ENCODE measurements around the gene SH3PXD2B. TPM values are rescaled to one million over a fixed set of nuclear protein-coding genes. Genes with fewer than 3 reads are reported as not detected.

The SH3PXD2B gene
- total and polyA plus RNA-seq, 5 donors from 2014 or later = 0.10 TPM; not detected in 4

DNA sequence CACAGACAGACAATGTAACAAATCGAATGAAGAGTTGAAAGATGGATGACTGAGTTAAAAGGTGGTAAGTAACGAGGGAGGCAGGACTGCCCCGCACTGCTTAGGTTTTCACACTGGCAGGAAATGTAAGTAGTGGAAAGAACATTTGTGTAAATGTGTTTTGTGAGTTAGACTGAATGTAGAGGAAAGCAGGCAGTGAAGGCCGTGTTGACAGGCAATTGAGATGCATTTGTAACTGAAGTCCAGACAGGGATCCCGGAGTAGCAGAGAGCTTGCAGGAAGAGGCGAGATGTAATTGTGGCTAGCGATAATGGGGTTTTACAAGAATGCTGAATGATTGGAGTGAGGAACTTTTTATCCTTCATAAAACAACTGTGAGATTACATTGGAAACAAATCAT lies 20.0 kb upstream of the SH3PXD2B start:
- no peaks in the 10 kb centered on the region for H3K27me3 ChIP-seq (ENCODE audit: control insufficient read depth, insufficient read depth, low read length)
- no peak overlapping the region for H3K27ac ChIP-seq (ENCODE audit: insufficient read depth, low read length, poor library complexity, severe bottlenecking)
- H3K9me3 ChIP-seq (ENCODE audit: control insufficient read depth in 2 of 2, low read length in 2 of 2) = no peaks in the 10 kb centered on the region
- Mint-ChIP-seq H3K36me3 (no peaks in the 10 kb centered on the region), H3K27me3 (peaks cover 23% of the 10 kb centered on the region), H3K27ac (no peak overlapping the region), H3K9me3 (peaks cover 0 to 2% (median 0%) of the 10 kb centered on the region in 7 donors), H3K4me3 (no peak overlapping the region), H3K4me1 (no peaks in the 10 kb centered on the region)
- H3K4me3 ChIP-seq (ENCODE audit: low read depth, low read length) = no peak overlapping the region
- H3K36me3 ChIP-seq (ENCODE audit: control insufficient read depth, insufficient read depth, low read length) = no peaks in the 10 kb centered on the region
- DNase-seq (no peak), ATAC-seq (ENCODE audit: low read depth in 2 of 2) (no peak)
- H3K4me1 ChIP-seq (ENCODE audit: control insufficient read depth, insufficient read depth, low read length, poor library complexity, severe bottlenecking) = no peaks in the 10 kb centered on the region

DNA sequence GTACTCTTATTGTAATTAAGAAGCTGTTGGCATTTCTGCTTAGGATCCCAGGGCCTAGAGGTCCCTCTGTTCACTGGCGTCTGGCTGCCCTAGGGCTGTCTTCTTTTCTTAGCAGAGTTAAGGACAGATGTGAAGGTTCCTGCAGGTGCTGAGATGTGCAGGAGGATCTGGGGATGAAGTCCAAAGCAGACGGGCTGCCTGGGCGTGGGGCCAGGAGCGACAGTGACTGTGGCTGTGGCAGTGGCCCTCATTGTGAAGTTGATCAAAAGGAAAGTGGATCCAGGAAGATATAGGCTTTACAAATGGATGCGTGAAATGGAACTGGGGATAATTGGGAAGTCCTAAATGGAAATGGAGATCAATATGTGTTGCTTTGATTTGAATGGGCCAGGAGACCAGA lies 19.1 kb upstream of the SH3PXD2B start:
- Histone ChIP-seq H3K36me3 (ENCODE audit: control insufficient read depth, insufficient read depth, low read length) (no peaks in the 10 kb centered on the region), H3K27me3 (ENCODE audit: control insufficient read depth, insufficient read depth, low read length) (no peaks in the 10 kb centered on the region), H3K27ac (ENCODE audit: insufficient read depth, low read length, poor library complexity, severe bottlenecking) (no peak overlapping the region), H3K4me1 (ENCODE audit: control insufficient read depth, insufficient read depth, low read length, poor library complexity, severe bottlenecking) (no peaks in the 10 kb centered on the region), H3K4me3 (ENCODE audit: low read depth, low read length) (no peak overlapping the region), H3K9me3 (ENCODE audit: control insufficient read depth in 2 of 2, low read length in 2 of 2) (no peaks in the 10 kb centered on the region)
- H3K27me3 Mint-ChIP-seq = peaks cover 26% of the 10 kb centered on the region
- H3K27ac Mint-ChIP-seq = no peak overlapping the region
- H3K4me3 Mint-ChIP-seq = no peak overlapping the region
- no peak for ATAC-seq (ENCODE audit: low read depth in 2 of 2)
- DNase-seq = no peak
- peaks cover 0 to 2% (median 2%) of the 10 kb centered on the region in 7 donors for H3K9me3 Mint-ChIP-seq
- H3K36me3 Mint-ChIP-seq = no peaks in the 10 kb centered on the region
- H3K4me1 Mint-ChIP-seq = no peaks in the 10 kb centered on the region

DNA sequence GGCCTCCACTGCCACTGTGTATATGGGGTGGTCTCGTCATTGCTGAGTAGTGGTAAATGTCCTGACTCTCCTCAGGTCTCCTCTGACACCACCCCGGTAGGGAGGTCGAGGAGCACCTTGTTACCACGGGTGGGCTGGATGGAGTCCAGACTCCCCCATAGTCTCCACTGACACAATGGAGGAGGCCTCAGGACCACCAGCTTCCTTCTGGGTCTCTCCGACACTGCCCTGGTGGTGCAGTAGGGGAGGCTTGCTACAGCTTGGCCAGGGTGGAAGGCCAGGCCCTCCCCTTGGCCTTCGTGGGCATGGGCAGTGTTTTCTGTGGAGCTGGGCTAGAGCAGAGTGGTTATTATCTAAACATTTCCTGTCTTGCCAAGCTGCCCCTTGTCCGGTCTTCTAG lies 15.4 kb upstream of the SH3PXD2B start:
- no peak overlapping the region for H3K27ac Mint-ChIP-seq
- H3K4me3 ChIP-seq (ENCODE audit: low read depth, low read length) = no peak overlapping the region
- no peaks in the 10 kb centered on the region for H3K36me3 ChIP-seq (ENCODE audit: control insufficient read depth, insufficient read depth, low read length)
- no peaks in the 10 kb centered on the region for H3K9me3 ChIP-seq (ENCODE audit: control insufficient read depth in 2 of 2, low read length in 2 of 2)
- ATAC-seq (ENCODE audit: low read depth in 2 of 2) (no peak), DNase-seq (no peak)
- H3K4me3 Mint-ChIP-seq = no peak overlapping the region
- H3K27ac ChIP-seq (ENCODE audit: insufficient read depth, low read length, poor library complexity, severe bottlenecking) = no peak overlapping the region
- H3K4me1 Mint-ChIP-seq = no peaks in the 10 kb centered on the region
- no peaks in the 10 kb centered on the region for H3K27me3 ChIP-seq (ENCODE audit: control insufficient read depth, insufficient read depth, low read length)
- H3K4me1 ChIP-seq (ENCODE audit: control insufficient read depth, insufficient read depth, low read length, poor library complexity, severe bottlenecking) = no peaks in the 10 kb centered on the region
- no peaks in the 10 kb centered on the region for H3K36me3 Mint-ChIP-seq
- H3K27me3 Mint-ChIP-seq = peaks cover 21% of the 10 kb centered on the region
- H3K9me3 Mint-ChIP-seq = peaks cover 0 to 3% (median 2%) of the 10 kb centered on the region in 7 donors

DNA sequence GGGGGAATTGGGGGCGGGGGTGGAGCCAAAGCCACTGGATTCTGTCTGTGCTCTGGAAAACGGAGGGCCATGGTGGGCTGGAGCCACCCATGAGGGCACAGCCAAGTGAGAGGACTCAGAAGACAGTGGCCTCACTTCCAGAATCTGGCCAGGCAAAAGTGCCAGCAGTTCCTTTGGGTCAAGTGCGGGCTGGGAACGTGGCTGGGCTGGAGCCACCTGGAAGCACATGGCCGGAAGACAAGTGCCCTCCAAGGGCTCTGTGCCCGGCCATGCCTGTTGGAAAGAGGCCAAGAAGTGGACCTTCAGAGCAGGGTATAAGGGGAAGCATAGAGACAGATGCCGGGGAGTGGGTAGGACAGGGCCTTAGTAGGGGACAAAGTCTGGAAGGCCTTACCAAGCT lies 11.7 kb upstream of the SH3PXD2B start:
- Histone ChIP-seq H3K36me3 (ENCODE audit: control insufficient read depth, insufficient read depth, low read length) (no peaks in the 10 kb centered on the region), H3K27ac (ENCODE audit: insufficient read depth, low read length, poor library complexity, severe bottlenecking) (no peak overlapping the region), H3K4me1 (ENCODE audit: control insufficient read depth, insufficient read depth, low read length, poor library complexity, severe bottlenecking) (no peaks in the 10 kb centered on the region), H3K9me3 (ENCODE audit: control insufficient read depth in 2 of 2, low read length in 2 of 2) (no peaks in the 10 kb centered on the region), H3K4me3 (ENCODE audit: low read depth, low read length) (no peak overlapping the region), H3K27me3 (ENCODE audit: control insufficient read depth, insufficient read depth, low read length) (no peaks in the 10 kb centered on the region)
- ATAC-seq (ENCODE audit: low read depth in 2 of 2) (no peak), DNase-seq (no peak)
- peaks cover 8% of the 10 kb centered on the region for H3K27me3 Mint-ChIP-seq
- H3K9me3 Mint-ChIP-seq = peaks cover 0 to 3% (median 2%) of the 10 kb centered on the region in 7 donors
- no peak overlapping the region for H3K4me3 Mint-ChIP-seq
- peak overlapping the region in 1 of 3 donors; percentile 29 for H3K27ac Mint-ChIP-seq
- no peaks in the 10 kb centered on the region for H3K36me3 Mint-ChIP-seq
- peaks cover 0 to 6% (median under 1%) of the 10 kb centered on the region in 4 donors for H3K4me1 Mint-ChIP-seq

DNA sequence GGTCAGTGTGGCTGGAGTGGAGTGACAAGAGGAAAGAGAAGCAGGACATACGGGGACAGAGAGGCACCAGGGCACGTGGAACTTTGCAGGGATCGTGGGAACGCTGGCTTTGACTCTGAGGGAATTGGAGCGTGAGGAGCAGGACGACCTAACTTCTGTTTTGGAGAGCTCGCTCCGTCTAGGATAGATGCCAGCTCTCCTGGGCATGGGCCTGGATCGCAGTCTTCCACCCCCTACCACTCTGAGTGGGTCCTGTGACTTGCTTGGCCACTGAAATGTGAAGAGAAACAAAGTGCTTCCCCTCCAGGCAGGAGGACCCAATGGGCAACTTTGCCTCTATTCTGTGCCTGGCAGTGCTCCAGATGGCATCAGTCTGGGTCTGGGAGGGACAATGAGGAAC lies 8.7 kb upstream of the SH3PXD2B start:
- H3K4me3 ChIP-seq (ENCODE audit: low read depth, low read length) = no peak overlapping the region
- Mint-ChIP-seq H3K4me1 (peaks cover 0 to 9% (median 3%) of the 10 kb centered on the region in 4 donors), H3K9me3 (peaks cover 0 to 2% (median 0%) of the 10 kb centered on the region in 7 donors), H3K4me3 (no peak overlapping the region), H3K36me3 (no peaks in the 10 kb centered on the region), H3K27me3 (peaks cover 10% of the 10 kb centered on the region), H3K27ac (no peak overlapping the region)
- no peaks in the 10 kb centered on the region for H3K36me3 ChIP-seq (ENCODE audit: control insufficient read depth, insufficient read depth, low read length)
- ATAC-seq (ENCODE audit: low read depth in 2 of 2) (no peak), DNase-seq (no peak)
- no peak overlapping the region for H3K27ac ChIP-seq (ENCODE audit: insufficient read depth, low read length, poor library complexity, severe bottlenecking)
- no peaks in the 10 kb centered on the region for H3K4me1 ChIP-seq (ENCODE audit: control insufficient read depth, insufficient read depth, low read length, poor library complexity, severe bottlenecking)
- no peaks in the 10 kb centered on the region for H3K27me3 ChIP-seq (ENCODE audit: control insufficient read depth, insufficient read depth, low read length)
- H3K9me3 ChIP-seq (ENCODE audit: control insufficient read depth in 2 of 2, low read length in 2 of 2) = no peaks in the 10 kb centered on the region

DNA sequence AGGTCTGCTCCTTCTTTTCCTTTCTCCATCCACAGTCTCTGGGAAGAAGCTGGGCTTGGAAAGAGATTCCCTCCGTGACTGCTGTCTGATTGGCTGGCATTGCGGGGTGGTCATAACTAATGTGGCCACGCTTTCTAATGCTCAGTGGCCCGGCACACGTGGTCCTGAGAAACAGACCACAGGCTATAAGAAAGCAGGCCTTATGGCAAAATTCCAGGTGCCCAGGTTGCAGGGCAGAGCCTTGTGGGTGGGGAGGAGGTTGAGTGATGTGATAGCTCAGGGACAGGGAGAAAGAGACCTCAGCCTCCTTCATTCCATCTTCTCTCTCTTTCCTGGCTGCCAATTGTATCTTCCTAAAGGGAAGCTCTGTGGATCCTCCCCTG lies 5.4 kb upstream of the SH3PXD2B start:
- no peak for ATAC-seq (ENCODE audit: low read depth in 2 of 2)
- H3K27ac ChIP-seq (ENCODE audit: insufficient read depth, low read length, poor library complexity, severe bottlenecking) = no peak overlapping the region
- no peak overlapping the region for H3K4me3 Mint-ChIP-seq
- H3K4me1 Mint-ChIP-seq = peaks cover 0 to 14% (median 6%) of the 10 kb centered on the region in 4 donors
- DNase-seq = no peak
- H3K27ac Mint-ChIP-seq = no peak overlapping the region
- H3K27me3 ChIP-seq (ENCODE audit: control insufficient read depth, insufficient read depth, low read length) = peaks cover 13% of the 10 kb centered on the region
- no peaks in the 10 kb centered on the region for H3K36me3 Mint-ChIP-seq
- H3K27me3 Mint-ChIP-seq = peaks cover 40% of the 10 kb centered on the region
- H3K9me3 ChIP-seq (ENCODE audit: control insufficient read depth in 2 of 2, low read length in 2 of 2) = no peaks in the 10 kb centered on the region
- H3K36me3 ChIP-seq (ENCODE audit: control insufficient read depth, insufficient read depth, low read length) = no peaks in the 10 kb centered on the region
- H3K4me1 ChIP-seq (ENCODE audit: control insufficient read depth, insufficient read depth, low read length, poor library complexity, severe bottlenecking) = peaks cover under 1% of the 10 kb centered on the region
- peaks cover 0 to 2% (median 0%) of the 10 kb centered on the region in 7 donors for H3K9me3 Mint-ChIP-seq
- no peak overlapping the region for H3K4me3 ChIP-seq (ENCODE audit: low read depth, low read length)

DNA sequence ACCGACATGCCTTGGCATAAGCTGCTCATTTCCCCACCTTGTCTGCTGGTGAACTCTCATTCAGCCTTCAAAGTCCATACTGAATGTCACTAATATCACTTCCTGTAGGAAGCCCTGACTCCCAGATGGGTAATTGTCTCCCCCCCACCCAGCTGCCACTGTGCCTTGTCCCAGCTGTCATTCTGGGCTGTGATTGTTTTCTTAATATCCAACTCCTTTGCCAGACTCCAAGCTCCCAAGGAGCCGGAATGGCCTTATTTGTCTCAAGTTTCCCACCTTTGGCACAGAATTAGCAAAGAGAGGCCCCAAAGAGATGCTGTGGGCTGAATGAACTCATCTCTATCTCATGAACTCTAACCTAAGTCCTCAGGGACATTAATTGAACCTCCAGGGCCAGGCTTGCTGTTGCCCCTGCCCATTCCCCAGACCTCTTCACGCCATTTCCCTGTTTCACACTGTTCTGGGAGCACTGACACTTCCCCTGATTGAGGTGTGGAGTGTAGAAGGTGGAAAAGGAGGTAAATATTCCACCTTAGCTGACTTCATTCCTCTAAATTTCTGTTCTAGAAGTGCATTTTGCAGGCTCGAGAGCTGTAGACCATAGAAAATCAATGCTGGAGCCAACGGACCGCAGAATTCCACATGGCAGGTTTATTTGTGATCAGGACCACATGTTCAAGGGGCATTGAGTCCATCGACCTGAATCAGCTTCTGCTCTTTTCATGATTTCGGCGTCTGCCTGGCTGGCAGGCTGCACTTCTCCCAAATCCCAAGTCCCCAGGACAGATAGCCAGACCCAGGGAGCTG lies 4.9 kb upstream of the SH3PXD2B start:
- peaks cover 13% of the 10 kb centered on the region for H3K27me3 ChIP-seq (ENCODE audit: control insufficient read depth, insufficient read depth, low read length)

More for the DNA sequence above, 4.9 kb upstream of the SH3PXD2B start:
- no peak overlapping the region for H3K4me3 ChIP-seq (ENCODE audit: low read depth, low read length)
- Mint-ChIP-seq H3K4me1 (peaks cover 0 to 17% (median 7%) of the 10 kb centered on the region in 4 donors), H3K4me3 (no peak overlapping the region), H3K27ac (no peak overlapping the region), H3K36me3 (no peaks in the 10 kb centered on the region), H3K9me3 (peaks cover 0 to 2% (median 0%) of the 10 kb centered on the region in 7 donors), H3K27me3 (peaks cover 44% of the 10 kb centered on the region)
- H3K9me3 ChIP-seq (ENCODE audit: control insufficient read depth in 2 of 2, low read length in 2 of 2) = no peaks in the 10 kb centered on the region
- peaks cover 3% of the 10 kb centered on the region for H3K4me1 ChIP-seq (ENCODE audit: control insufficient read depth, insufficient read depth, low read length, poor library complexity, severe bottlenecking)
- no peaks in the 10 kb centered on the region for H3K36me3 ChIP-seq (ENCODE audit: control insufficient read depth, insufficient read depth, low read length)
- no peak for DNase-seq
- no peak for ATAC-seq (ENCODE audit: low read depth in 2 of 2)
- no peak overlapping the region for H3K27ac ChIP-seq (ENCODE audit: insufficient read depth, low read length, poor library complexity, severe bottlenecking)

All from CD4-positive, CD25-positive, alpha-beta regulatory T cell (primary cell).